ENCODE data around the gene FSTL3. TPM values are rescaled to one million over a fixed set of nuclear protein-coding genes. Genes with fewer than 3 reads are reported as not detected.

The FSTL3 gene
- total and polyA plus RNA-seq, 2 of the 13 experiments (the other 11 are each of a cell fraction or from before 2014, with no cell fraction given) = 13.5 to 15.6 TPM

DNA sequence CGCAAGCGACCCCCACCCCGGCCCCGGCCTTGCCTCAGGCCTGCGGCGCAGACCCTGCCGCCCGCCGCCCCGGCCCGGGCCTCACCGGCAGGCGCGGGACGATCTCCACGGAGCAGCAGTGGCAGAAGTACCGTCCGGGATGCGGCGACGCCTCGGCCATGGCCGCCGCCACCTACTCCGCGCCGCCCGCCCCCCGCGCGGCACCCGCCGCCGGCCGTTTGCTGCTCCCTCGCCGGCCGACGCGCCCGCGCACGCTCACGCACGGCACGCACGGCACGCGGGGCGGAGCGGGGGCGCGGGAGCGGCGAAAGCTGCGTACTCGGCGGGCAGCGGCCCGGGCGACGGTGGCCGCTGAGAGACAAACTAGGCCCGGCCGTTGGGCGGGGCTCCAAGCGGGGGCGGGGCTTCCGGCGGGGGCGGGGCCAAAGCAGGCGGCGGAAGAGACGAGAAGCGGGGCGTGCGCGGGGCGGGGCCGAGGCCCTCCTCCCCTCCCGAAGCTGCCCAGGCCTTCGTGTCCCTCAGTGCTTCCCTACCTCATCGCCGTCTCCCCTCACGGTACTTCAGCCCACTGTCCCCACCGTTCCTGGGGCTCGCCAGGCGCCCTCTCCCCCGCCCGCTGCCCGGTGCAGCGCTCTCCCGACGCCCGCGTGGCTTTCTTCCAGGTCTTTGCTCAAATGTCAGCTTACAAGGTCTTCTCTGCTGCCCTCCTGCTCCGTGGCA is 13.1 kb upstream of the FSTL3 start, which contains the start of gene RNF126 (continued):
- TF ChIP-seq, protein P1, sequence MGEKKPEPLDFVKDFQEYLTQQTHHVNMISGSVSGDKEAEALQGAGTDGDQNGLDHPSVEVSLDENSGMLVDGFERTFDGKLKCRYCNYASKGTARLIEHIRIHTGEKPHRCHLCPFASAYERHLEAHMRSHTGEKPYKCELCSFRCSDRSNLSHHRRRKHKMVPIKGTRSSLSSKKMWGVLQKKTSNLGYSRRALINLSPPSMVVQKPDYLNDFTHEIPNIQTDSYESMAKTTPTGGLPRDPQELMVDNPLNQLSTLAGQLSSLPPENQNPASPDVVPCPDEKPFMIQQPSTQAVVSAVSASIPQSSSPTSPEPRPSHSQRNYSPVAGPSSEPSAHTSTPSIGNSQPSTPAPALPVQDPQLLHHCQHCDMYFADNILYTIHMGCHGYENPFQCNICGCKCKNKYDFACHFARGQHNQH (CRISPR knock-in tag; IDR thresholded peaks at IDR 0.05) = peak; percentile 57; the same call in 1 of the 2 replicates
- TF ChIP-seq, protein P2, sequence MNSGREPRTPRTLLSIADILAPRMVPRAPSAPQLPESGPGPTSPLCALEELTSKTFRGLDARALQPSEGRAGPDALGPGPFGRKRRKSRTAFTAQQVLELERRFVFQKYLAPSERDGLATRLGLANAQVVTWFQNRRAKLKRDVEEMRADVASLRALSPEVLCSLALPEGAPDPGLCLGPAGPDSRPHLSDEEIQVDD (CRISPR knock-in tag; IDR thresholded peaks at IDR 0.05; ENCODE audit: borderline replicate concordance) = no peak
- TF ChIP-seq FOXP1 (IDR thresholded peaks at IDR 0.05) (no peak), FOXP1 (CRISPR knock-in tag; IDR thresholded peaks at IDR 0.05) (no peak), ZNF766 (CRISPR knock-in tag; IDR thresholded peaks at IDR 0.05; ENCODE audit: borderline replicate concordance) (no peak), ZNF775 (CRISPR knock-in tag; IDR thresholded peaks at IDR 0.05; ENCODE audit: borderline replicate concordance) (no peak), IKZF1 (IDR thresholded peaks at IDR 0.05) (no peak), GPN1 (CRISPR knock-in tag; IDR thresholded peaks at IDR 0.05; ENCODE audit: borderline replicate concordance) (no peak), BHLHE40 (IDR thresholded peaks at IDR 0.05; ENCODE audit: low read length) (peak; percentile 75), NR2F6 (IDR thresholded peaks at IDR 0.05) (no peak), NR2F6 (CRISPR knock-in tag; IDR thresholded peaks at IDR 0.05) (no peak), PITX1 (CRISPR knock-in tag; IDR thresholded peaks at IDR 0.05) (0 out of 2 replicates have a peak, but pooled peaks have one; percentile 19), SP5 (CRISPR knock-in tag; IDR thresholded peaks at IDR 0.05; ENCODE audit: borderline replicate concordance, low read depth) (no peak), ZNF747 (CRISPR knock-in tag; IDR thresholded peaks at IDR 0.05; ENCODE audit: borderline replicate concordance) (no peak; the same call in 1 of the 2 replicates), PAX8 (CRISPR knock-in tag; IDR thresholded peaks at IDR 0.05; ENCODE audit: borderline replicate concordance) (no peak), RARA (CRISPR knock-in tag; IDR thresholded peaks at IDR 0.05) (no peak), FOXJ3 (CRISPR knock-in tag; IDR thresholded peaks at IDR 0.05; ENCODE audit: borderline replicate concordance) (no peak), PHF20 (CRISPR knock-in tag; IDR thresholded peaks at IDR 0.05) (no peak; the same call in 1 of the 2 replicates), SAFB2 (CRISPR knock-in tag; IDR thresholded peaks at IDR 0.05; ENCODE audit: borderline replicate concordance, low read depth) (0 out of 2 replicates have a peak, but pooled peaks have one; percentile 31)
- TF ChIP-seq, protein P3, sequence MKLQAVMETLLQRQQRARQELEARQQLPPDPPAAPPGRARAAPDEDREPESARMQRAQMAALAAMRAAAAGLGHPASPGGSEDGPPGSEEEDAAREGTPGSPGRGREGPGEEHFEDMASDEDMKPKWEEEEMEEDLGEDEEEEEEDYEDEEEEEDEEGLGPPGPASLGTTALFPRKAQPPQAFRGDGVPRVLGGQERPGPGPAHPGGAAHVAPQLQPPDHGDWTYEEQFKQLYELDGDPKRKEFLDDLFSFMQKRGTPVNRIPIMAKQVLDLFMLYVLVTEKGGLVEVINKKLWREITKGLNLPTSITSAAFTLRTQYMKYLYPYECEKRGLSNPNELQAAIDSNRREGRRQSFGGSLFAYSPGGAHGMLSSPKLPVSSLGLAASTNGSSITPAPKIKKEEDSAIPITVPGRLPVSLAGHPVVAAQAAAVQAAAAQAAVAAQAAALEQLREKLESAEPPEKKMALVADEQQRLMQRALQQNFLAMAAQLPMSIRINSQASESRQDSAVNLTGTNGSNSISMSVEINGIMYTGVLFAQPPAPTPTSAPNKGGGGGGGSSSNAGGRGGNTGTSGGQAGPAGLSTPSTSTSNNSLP (IDR thresholded peaks at IDR 0.05; ENCODE audit: low read depth, low read length) = no peak
- TF ChIP-seq, protein P4, sequence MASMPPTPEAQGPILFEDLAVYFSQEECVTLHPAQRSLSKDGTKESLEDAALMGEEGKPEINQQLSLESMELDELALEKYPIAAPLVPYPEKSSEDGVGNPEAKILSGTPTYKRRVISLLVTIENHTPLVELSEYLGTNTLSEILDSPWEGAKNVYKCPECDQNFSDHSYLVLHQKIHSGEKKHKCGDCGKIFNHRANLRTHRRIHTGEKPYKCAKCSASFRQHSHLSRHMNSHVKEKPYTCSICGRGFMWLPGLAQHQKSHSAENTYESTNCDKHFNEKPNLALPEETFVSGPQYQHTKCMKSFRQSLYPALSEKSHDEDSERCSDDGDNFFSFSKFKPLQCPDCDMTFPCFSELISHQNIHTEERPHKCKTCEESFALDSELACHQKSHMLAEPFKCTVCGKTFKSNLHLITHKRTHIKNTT (CRISPR knock-in tag; IDR thresholded peaks at IDR 0.05) = no peak
- TF ChIP-seq, protein P5, sequence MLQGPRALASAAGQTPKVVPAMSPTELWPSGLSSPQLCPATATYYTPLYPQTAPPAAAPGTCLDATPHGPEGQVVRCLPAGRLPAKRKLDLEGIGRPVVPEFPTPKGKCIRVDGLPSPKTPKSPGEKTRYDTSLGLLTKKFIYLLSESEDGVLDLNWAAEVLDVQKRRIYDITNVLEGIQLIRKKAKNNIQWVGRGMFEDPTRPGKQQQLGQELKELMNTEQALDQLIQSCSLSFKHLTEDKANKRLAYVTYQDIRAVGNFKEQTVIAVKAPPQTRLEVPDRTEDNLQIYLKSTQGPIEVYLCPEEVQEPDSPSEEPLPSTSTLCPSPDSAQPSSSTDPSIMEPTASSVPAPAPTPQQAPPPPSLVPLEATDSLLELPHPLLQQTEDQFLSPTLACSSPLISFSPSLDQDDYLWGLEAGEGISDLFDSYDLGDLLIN (CRISPR knock-in tag; IDR thresholded peaks at IDR 0.05; ENCODE audit: borderline replicate concordance) = no peak

Data from HepG2 (cell line).